Naive thymus-derived CD4-positive, alpha-beta T cell (primary cell): ENCODE results near the gene ARRB2. TPM values are rescaled to one million over a fixed set of nuclear protein-coding genes. Genes with fewer than 3 reads are reported as not detected.
A peak's percentile ranks its signal among the peaks of the same experiment; 100 is the strongest.
"Not testable (repeated sequence)": the region's sequence is repeated elsewhere in the genome, so short reads cannot be mapped to it uniquely, and the experiment has no call there.

Experiments
- ATAC-seq: fragments of 150-1000 bp; cut with Tn5 transposase; 2 replicates; pipeline ENCODE4 v1.10.0; 2021; ENCODE audit warnings: mild to moderate bottlenecking, moderate library complexity
- CTCF ChIA-PET: fragments of 350-600 bp; sonication (Branson Sonifier 250); formaldehyde crosslinking; loops from one replicate; lab custom pipeline; 2021; ENCODE audit warnings: antibody characterized with exemption; lab: Charles Lee
- POLR2A ChIA-PET: fragments of 350-600 bp; sonication (Branson Sonifier 250); formaldehyde crosslinking; loops from one replicate; lab custom pipeline; 2021; ENCODE audit warnings: antibody characterized with exemption, inconsistent platforms; lab: Charles Lee
- DNase-seq, 9 donors: peaks; one replicate each; pipeline versions ENCODE4 v3.0.0 to v3.0.0-alpha.2; 2020 to 2022; ENCODE audit warnings: mixed read lengths in 1 of 9
- H3K27ac ChIP-seq: one replicate; pipeline ENCODE4 v1.7.0; 2013; ENCODE audit warnings: mild to moderate bottlenecking, low read depth, low read length, moderate library complexity
- H3K27me3 ChIP-seq, 2 donors: one replicate each; pipeline ENCODE4 v1.7.0; 2013; ENCODE audit warnings: low read length in 2 of 2, mild to moderate bottlenecking in 2 of 2, moderate library complexity in 2 of 2; ENCODE audit not compliant: control insufficient read depth in 2 of 2, insufficient read depth in 2 of 2
- H3K36me3 ChIP-seq, 3 experiments: 1 replicate in 2 of 3; 2 replicates in 1 of 3; pipeline ENCODE4 v1.7.0; 2013; ENCODE audit warnings: low read length in 3 of 3, mild to moderate bottlenecking in 3 of 3, moderate library complexity in 1 of 3; ENCODE audit not compliant: insufficient read depth in 3 of 3, control insufficient read depth in 2 of 3
- H3K4me1 ChIP-seq, 2 donors: one replicate each; pipeline ENCODE4 v1.7.0; 2013; ENCODE audit warnings: low read length in 2 of 2, mild to moderate bottlenecking in 2 of 2, moderate library complexity in 1 of 2; ENCODE audit not compliant: control insufficient read depth in 2 of 2, insufficient read depth in 2 of 2
- H3K4me3 ChIP-seq: 2 replicates; pipeline ENCODE4 v1.7.0; 2013; ENCODE audit warnings: mild to moderate bottlenecking, low read length
- H3K9me3 ChIP-seq, 3 experiments: 1 replicate in 2 of 3; 2 replicates in 1 of 3; pipeline ENCODE4 v1.7.0; 2013; ENCODE audit warnings: low read length in 3 of 3; ENCODE audit not compliant: control insufficient read depth in 2 of 3
- H3K27ac Mint-ChIP-seq, 9 donors: one replicate each; pipeline ENCODE4 v1.8.0; 2020 to 2022; ENCODE audit warnings: mixed read lengths in 9 of 9, mild to moderate bottlenecking in 8 of 9, moderate library complexity in 5 of 9, inconsistent platforms in 2 of 9
- H3K27me3 Mint-ChIP-seq, 5 donors: one replicate each; pipeline ENCODE4 v1.8.0; 2021 to 2022; ENCODE audit warnings: mixed read lengths in 5 of 5, mild to moderate bottlenecking in 1 of 5
- H3K36me3 Mint-ChIP-seq, 5 donors: one replicate each; pipeline ENCODE4 v1.8.0; 2020 to 2022; ENCODE audit warnings: mixed read lengths in 5 of 5, mild to moderate bottlenecking in 3 of 5, inconsistent platforms in 1 of 5
- H3K4me1 Mint-ChIP-seq, 7 donors: one replicate each; pipeline ENCODE4 v1.8.0; 2020 to 2022; ENCODE audit warnings: mixed read lengths in 7 of 7, mild to moderate bottlenecking in 3 of 7, inconsistent platforms in 1 of 7
- H3K4me3 Mint-ChIP-seq, 10 donors: one replicate each; pipeline ENCODE4 v1.8.0; 2020 to 2022; ENCODE audit warnings: mild to moderate bottlenecking in 10 of 10, mixed read lengths in 10 of 10, moderate library complexity in 6 of 10, inconsistent platforms in 2 of 10
- H3K9me3 Mint-ChIP-seq, 11 donors: one replicate each; pipeline ENCODE4 v1.8.0; 2020 to 2022; ENCODE audit warnings: mixed read lengths in 11 of 11, mild to moderate bottlenecking in 4 of 11, inconsistent platforms in 1 of 11, moderate library complexity in 1 of 11
- intact Hi-C, 2 donors: fragments of 100-400 bp; cut with micrococcal nuclease; formaldehyde crosslinking; loops; one replicate each; pipeline ENCODE4 v1.15.1; 2023
- polyA plus RNA-seq, 2 donors: library from polyadenylated mRNA; unstranded; fragments of 300-500 nt; fragmentation: Illumina TruSeq; gene quantifications; one replicate each; pipeline ENCODE4 v1.2.3, GENCODE V29; 2021
- total RNA-seq, 6 experiments: library from RNA in 5 of 6; stranded (reverse) in 5 of 6; gene quantifications; 1 replicate in 5 of 6; 2 replicates in 1 of 6; pipeline ENCODE4 v1.2.3 and lab custom pipeline; 2021 to 2026

The ARRB2 gene
- total and polyA plus RNA-seq, 7 experiments from 2014 or later, result 34.8 to 601 (median 343) TPM

GRCh38 chr17:4711661-4712181, 1.3 kb downstream of the ARRB2 start:
- peaks cover 32 to 62% (median 53%) of the 10 kb centered on the region in 7 donors for H3K4me1 Mint-ChIP-seq
- POLR2A ChIA-PET, result interaction anchor here (0.6 to 5.3 kb wide), 14 partner anchors 9 to 257 kb away, joined by 3 to 48 read pairs (median 6); partner anchors contain the start of genes C17orf107, GLTPD2, MED11 and PELP1
- Histone ChIP-seq H3K9me3 (no peaks in the 10 kb centered on the region), H3K27ac (peak overlapping the region; percentile 84), H3K4me1 (peaks cover 39 to 41% of the 10 kb centered on the region in 2 donors), H3K27me3 (no peaks in the 10 kb centered on the region), H3K36me3 (peaks cover 0 to 15% (median 0%) of the 10 kb centered on the region in 3 experiments), H3K4me3 (peak overlapping the region; percentile 89)
- peaks cover 0 to 2% (median 0%) of the 10 kb centered on the region in 11 donors for H3K9me3 Mint-ChIP-seq
- peaks cover 0 to 29% (median 3%) of the 10 kb centered on the region in 5 donors for H3K36me3 Mint-ChIP-seq
- H3K27me3 Mint-ChIP-seq, result no peaks in the 10 kb centered on the region
- ATAC-seq, result no peak
- intact Hi-C loops, result loop anchor here (2.0 to 5.0 kb wide), 4 partner anchors 36 to 229 kb away; partner anchors contain the start of genes RNF167 (in 1 of the 2) and SLC25A11 (in 1 of the 2)
- CTCF ChIA-PET, result interaction anchor here (0.7 to 3.0 kb wide), 2 partner anchors 14 to 78 kb away, joined by 3 to 8 read pairs; no protein-coding TSS in a partner anchor
- peak overlapping the region; percentile 69 to 98 (median 92) for H3K27ac Mint-ChIP-seq
- DNase-seq, result no peak
- H3K4me3 Mint-ChIP-seq, result peak overlapping the region; percentile 89 to 99 (median 97)

- intact Hi-C loops, result loop anchor here (5.0 kb wide), 2 partner anchors 35 to 145 kb away; no protein-coding TSS in a partner anchor
- Mint-ChIP-seq H3K4me1 (peaks cover 32 to 69% (median 57%) of the 10 kb centered on the region in 7 donors), H3K27ac (peak overlapping the region; percentile 69 to 98 (median 92)), H3K4me3 (peak overlapping the region; percentile 89 to 99 (median 97)), H3K36me3 (peaks cover 0 to 33% (median 3%) of the 10 kb centered on the region in 5 donors), H3K9me3 (peaks cover 0 to 2% (median 0%) of the 10 kb centered on the region in 11 donors), H3K27me3 (no peaks in the 10 kb centered on the region)
- no peak for DNase-seq
- Histone ChIP-seq H3K9me3 (no peaks in the 10 kb centered on the region), H3K27me3 (no peaks in the 10 kb centered on the region), H3K4me3 (no peak overlapping the region), H3K4me1 (peaks cover 39 to 41% of the 10 kb centered on the region in 2 donors), H3K36me3 (peaks cover 2 to 23% (median 6%) of the 10 kb centered on the region in 3 experiments), H3K27ac (peak overlapping the region; percentile 84)
- ChIA-PET CTCF (interaction anchor here (3.0 kb wide), 1 partner anchor 77 kb away, joined by 8 read pairs; no protein-coding TSS in a partner anchor), POLR2A (interaction anchor here (0.9 to 5.3 kb wide), 9 partner anchors 9 to 256 kb away, joined by 3 to 48 read pairs (median 10); partner anchors contain the start of genes GLTPD2, PELP1, PFN1 and RNF167)
- no peak for ATAC-seq
These were observed 2.1 kb downstream of the ARRB2 start for GRCh38 chr17:4712526-4712925.

- not testable (repeated sequence) for H3K9me3 ChIP-seq, ATAC-seq, DNase-seq, H3K27me3 ChIP-seq, H3K27me3 Mint-ChIP-seq, H3K9me3 Mint-ChIP-seq
- intact Hi-C loops, result loop anchor here (5.0 kb wide), 2 partner anchors 33 to 147 kb away; no protein-coding TSS in a partner anchor
- Histone ChIP-seq H3K4me1 (peaks cover 39 to 41% of the 10 kb centered on the region in 2 donors), H3K4me3 (peak overlapping the region; percentile 48), H3K27ac (peak overlapping the region; percentile 73), H3K36me3 (peaks cover 8 to 43% (median 20%) of the 10 kb centered on the region in 3 experiments)
- H3K27ac Mint-ChIP-seq, result peak overlapping the region; percentile 91 to 96 (median 93)
- H3K4me1 Mint-ChIP-seq, result peaks cover 32 to 58% (median 52%) of the 10 kb centered on the region in 7 donors
- POLR2A ChIA-PET, result interaction anchor here (0.7 to 3.1 kb wide), 11 partner anchors 11 to 234 kb away, joined by 3 to 26 read pairs (median 5); partner anchors contain the start of genes CXCL16, MED11, PELP1 and PFN1
- peaks cover 0 to 39% (median 11%) of the 10 kb centered on the region in 5 donors for H3K36me3 Mint-ChIP-seq
- peak overlapping the region; percentile 74 to 97 (median 84) for H3K4me3 Mint-ChIP-seq
- CTCF ChIA-PET, result interaction anchor here (0.7 to 3.0 kb wide), 3 partner anchors 17 to 75 kb away, joined by 5 to 10 read pairs (median 8); partner anchors contain the start of gene MED11
These were observed 4.1 kb downstream of the ARRB2 start for GRCh38 chr17:4714340-4715062.

- H3K36me3 ChIP-seq, result peaks cover 8 to 50% (median 24%) of the 10 kb centered on the region in 3 experiments
- CTCF ChIA-PET, result interaction anchor here (0.7 to 1.6 kb wide), 2 partner anchors 16 to 75 kb away, joined by 5 to 10 read pairs; partner anchors contain the start of gene MED11
- Mint-ChIP-seq H3K4me1 (peaks cover 32 to 54% (median 47%) of the 10 kb centered on the region in 7 donors), H3K36me3 (peaks cover 0 to 42% (median 13%) of the 10 kb centered on the region in 5 donors), H3K4me3 (peak overlapping the region; percentile 74 to 97 (median 84)), H3K27ac (peak overlapping the region; percentile 89 to 96 (median 93)), H3K9me3 (no peaks in the 10 kb centered on the region), H3K27me3 (no peaks in the 10 kb centered on the region)
- peak overlapping the region; percentile 73 for H3K27ac ChIP-seq
- POLR2A ChIA-PET, result interaction anchor here (0.7 to 3.1 kb wide), 9 partner anchors 10 to 228 kb away, joined by 3 to 26 read pairs (median 5); partner anchors contain the start of genes CXCL16, MED11, PELP1 and PLD2
- peaks cover 39 to 41% of the 10 kb centered on the region in 2 donors for H3K4me1 ChIP-seq
- H3K9me3 ChIP-seq, result no peaks in the 10 kb centered on the region
- peak overlapping the region; percentile 48 for H3K4me3 ChIP-seq
- H3K27me3 ChIP-seq, result no peaks in the 10 kb centered on the region
- ATAC-seq, result no peak
- intact Hi-C loops, result no loop called here
- peak in 8 of 9 donors; percentile 39 to 49 (median 46) for DNase-seq
These were observed 4.8 kb downstream of the ARRB2 start for GRCh38 chr17:4715063-4715744.

GRCh38 chr17:4716081-4716480, 5.6 kb downstream of the ARRB2 start:
- Histone ChIP-seq H3K27me3 (no peaks in the 10 kb centered on the region), H3K9me3 (no peaks in the 10 kb centered on the region), H3K4me3 (no peak overlapping the region), H3K36me3 (peaks cover 8 to 54% (median 24%) of the 10 kb centered on the region in 3 experiments), H3K27ac (peak overlapping the region; percentile 73), H3K4me1 (peaks cover 38 to 40% of the 10 kb centered on the region in 2 donors)
- ChIA-PET POLR2A (interaction anchor here (1.5 to 3.1 kb wide), 4 partner anchors 9 to 91 kb away, joined by 3 to 26 read pairs (median 10); partner anchors contain the start of genes CXCL16, PLD2 and ZMYND15), CTCF (interaction anchor here (1.6 kb wide), 1 partner anchor 16 kb away, joined by 10 read pairs; the partner anchor contains the start of gene MED11)
- peaks cover 0 to 51% (median 18%) of the 10 kb centered on the region in 5 donors for H3K36me3 Mint-ChIP-seq
- intact Hi-C loops, result no loop called here
- peaks cover 32 to 55% (median 47%) of the 10 kb centered on the region in 7 donors for H3K4me1 Mint-ChIP-seq
- DNase-seq (no peak), ATAC-seq (no peak)
- no peaks in the 10 kb centered on the region for H3K9me3 Mint-ChIP-seq
- peak overlapping the region in 6 of 10 donors; percentile 42 to 97 (median 83) for H3K4me3 Mint-ChIP-seq
- H3K27me3 Mint-ChIP-seq, result no peaks in the 10 kb centered on the region
- H3K27ac Mint-ChIP-seq, result peak overlapping the region; percentile 2 to 96 (median 92)
